Measurements from ENCODE around the gene CDCA5.
A peak's percentile ranks its signal among the peaks of the same experiment; 100 is the strongest.

The CDCA5 gene

GRCh38 chr11:65087827-65088226 is 4.0 kb upstream of the CDCA5 start:
- POLR2A ChIA-PET (ENCODE audit: low non-redundant PET), result no interaction called here
- TF ChIP-seq CTCF (conservative IDR thresholded peaks at IDR 0.05; ENCODE audit: low read depth), result no peak
- no peak for DNase-seq (ENCODE audit: low spot score)
- H3K27ac ChIP-seq, result no peak overlapping the region
- CTCF ChIA-PET, result no interaction called here

GRCh38 chr11:65087216-65087615 is 3.4 kb upstream of the CDCA5 start:
- POLR2A ChIA-PET (ENCODE audit: low non-redundant PET), result no interaction called here
- CTCF ChIA-PET, result interaction anchor here (0.7 to 1.0 kb wide), 2 partner anchors 23 to 231 kb away, joined by 3 to 5 read pairs; no protein-coding TSS in a partner anchor
- no peak for TF ChIP-seq CTCF (conservative IDR thresholded peaks at IDR 0.05; ENCODE audit: low read depth)

GRCh38 chr11:65086809-65087208 is 3.0 kb upstream of the CDCA5 start:
- ChIA-PET POLR2A (ENCODE audit: low non-redundant PET) (no interaction called here), CTCF (interaction anchor here (0.7 to 1.6 kb wide), 3 partner anchors 23 to 230 kb away, joined by 3 to 5 read pairs (median 5); no protein-coding TSS in a partner anchor)
- TF ChIP-seq CTCF (conservative IDR thresholded peaks at IDR 0.05; ENCODE audit: low read depth), result no peak
- H3K27ac ChIP-seq, result peak overlapping the region; percentile 13; the same call in 1 of the 2 replicates
- no peak for DNase-seq (ENCODE audit: low spot score)

More at GRCh38 chr11:65087216-65087615, 3.4 kb upstream of the CDCA5 start:
- no peak overlapping the region for H3K27ac ChIP-seq
- DNase-seq (ENCODE audit: low spot score), result no peak

- ChIA-PET POLR2A (ENCODE audit: low non-redundant PET) (no interaction called here), CTCF (interaction anchor here (1.6 kb wide), 1 partner anchor 25 kb away, joined by 5 read pairs; no protein-coding TSS in a partner anchor)
- DNase-seq (ENCODE audit: low spot score), result no peak
- H3K27ac ChIP-seq, result peak overlapping the region; percentile 86
- no peak for TF ChIP-seq CTCF (conservative IDR thresholded peaks at IDR 0.05; ENCODE audit: low read depth)
Observed at GRCh38 chr11:65085446-65085845, 1.6 kb upstream of the CDCA5 start.

GRCh38 chr11:65084598-65085375 is 947 bp upstream of the CDCA5 start:
- TF ChIP-seq CTCF (conservative IDR thresholded peaks at IDR 0.05; ENCODE audit: low read depth), result no peak
- ChIA-PET POLR2A (ENCODE audit: low non-redundant PET) (no interaction called here), CTCF (interaction anchor here (1.6 kb wide), 1 partner anchor 26 kb away, joined by 5 read pairs; no protein-coding TSS in a partner anchor)
- H3K27ac ChIP-seq, result peak overlapping the region; percentile 86
- no peak for DNase-seq (ENCODE audit: low spot score)

GRCh38 chr11:65083134-65083833 is 556 bp downstream of the CDCA5 start:
- no peak for DNase-seq (ENCODE audit: low spot score)
- no peak for TF ChIP-seq CTCF (conservative IDR thresholded peaks at IDR 0.05; ENCODE audit: low read depth)
- POLR2A ChIA-PET (ENCODE audit: low non-redundant PET), result interaction anchor here (0.7 kb wide), 1 partner anchor 25 kb away, joined by 3 read pairs; the partner anchor contains the start of gene NAALADL1
- CTCF ChIA-PET, result no interaction called here
- peak overlapping the region; percentile 86 for H3K27ac ChIP-seq
